Embryonic facial prominence (tissue), 1 donor: Measurements from ENCODE around the gene MSLN.
A peak's percentile ranks its signal among the peaks of the same experiment; 100 is the strongest.

Experiments
- DNase-seq: peaks from one replicate; pipeline ENCODE4 v3.0.0-alpha.2; 2016; ENCODE audit errors: extremely low spot score

Gene MSLN

GRCh38 chr16:804193-805048 lies 43.9 kb downstream of the MSLN start:
- DNase-seq = no peak

- no peak for DNase-seq
Measured at GRCh38 chr16:805474-805873, 44.9 kb downstream of the MSLN start.

- DNase-seq = peak; percentile 80
Measured at GRCh38 chr16:807347-808084, 47.0 kb downstream of the MSLN start.

- no peak for DNase-seq
Measured at GRCh38 chr16:808085-808386, 47.5 kb downstream of the MSLN start.

- DNase-seq = no peak
Measured at GRCh38 chr16:813204-813915, 52.8 kb downstream of the MSLN start.

GRCh38 chr16:813916-814412 lies 53.4 kb downstream of the MSLN start:
- DNase-seq = no peak

- DNase-seq = no peak
Measured at GRCh38 chr16:814974-815373, 54.4 kb downstream of the MSLN start.

GRCh38 chr16:815861-816260 lies 55.3 kb downstream of the MSLN start:
- DNase-seq = no peak

GRCh38 chr16:817001-817906 lies 56.7 kb downstream of the MSLN start:
- no peak for DNase-seq

GRCh38 chr16:818132-818531 lies 57.6 kb downstream of the MSLN start:
- DNase-seq = no peak
